ENCODE data around the gene DNAI2. TPM values are rescaled to one million over a fixed set of nuclear protein-coding genes. Genes with fewer than 3 reads are reported as not detected.

Gene DNAI2
- total and polyA plus RNA-seq, 12 donors = 0.06 to 0.26 (median 0.14) TPM; not detected in 9

- no peak for DNase-seq
- no peak overlapping the region for H3K4me3 ChIP-seq
- no peaks in the 10 kb centered on the region for H3K4me1 ChIP-seq (replicated peaks in 1 of 2)
- H3K27me3 ChIP-seq = peaks cover 74% of the 10 kb centered on the region
- no peaks in the 10 kb centered on the region for H3K9me3 ChIP-seq (replicated peaks in 1 of 3)
- H3K36me3 ChIP-seq (replicated peaks in 1 of 2) = no peaks in the 10 kb centered on the region
- 55 to 75% (median 71%) methylated on average over 9 of the region's 9 CpGs for WGBS, 4 donors
- TF ChIP-seq POLR2A (IDR thresholded peaks at IDR 0.05) (no peak), CTCF (IDR thresholded peaks at IDR 0.05) (no peak)
- no peak overlapping the region for H3K27ac ChIP-seq
- intact Hi-C loops (cut with DNase I) = loop anchor here (5.0 to 10.0 kb wide), 2 partner anchors 54 to 156 kb away; partner anchors contain the start of gene RPL38 (in 1 of the 2)
These were observed 84.7 kb downstream of the DNAI2 start for GRCh38 chr17:74358697-74359096.

- Histone ChIP-seq H3K9me3 (replicated peaks in 1 of 3) (no peaks in the 10 kb centered on the region), H3K27me3 (peaks cover 63% of the 10 kb centered on the region), H3K4me1 (replicated peaks in 1 of 2) (no peaks in the 10 kb centered on the region), H3K4me3 (no peak overlapping the region), H3K36me3 (replicated peaks in 1 of 2) (no peaks in the 10 kb centered on the region), H3K27ac (no peak overlapping the region)
- no peak for TF ChIP-seq POLR2A (IDR thresholded peaks at IDR 0.05)
- no peak for TF ChIP-seq CTCF (IDR thresholded peaks at IDR 0.05)
- WGBS, 4 donors = 87 to 91% (median 90%) methylated on average over 13 to 22 of the region's 22 CpGs
- no peak for DNase-seq
- intact Hi-C loops (cut with DNase I) = loop anchor here (5.0 to 10.0 kb wide), 4 partner anchors 55 to 158 kb away; partner anchors contain the start of genes RPL38 (in 1 of the 2) and TTYH2 (in 1 of the 2)
These were observed 85.9 kb downstream of the DNAI2 start for GRCh38 chr17:74359916-74360315.

- 36 to 59% (median 52%) methylated on average over 5 to 7 of the region's 7 CpGs for WGBS, 4 donors
- peaks cover 53% of the 10 kb centered on the region for H3K27me3 ChIP-seq
- H3K36me3 ChIP-seq (replicated peaks in 1 of 2) = no peaks in the 10 kb centered on the region
- intact Hi-C loops (cut with DNase I) = loop anchor here (5.0 to 10.0 kb wide), 2 partner anchors 59 to 146 kb away; partner anchors contain the start of gene TTYH2 (in 1 of the 2)
- H3K4me1 ChIP-seq (replicated peaks in 1 of 2) = no peaks in the 10 kb centered on the region
- no peaks in the 10 kb centered on the region for H3K9me3 ChIP-seq (replicated peaks in 1 of 3)
- H3K4me3 ChIP-seq = no peak overlapping the region
- no peak for DNase-seq
- TF ChIP-seq CTCF (IDR thresholded peaks at IDR 0.05) (no peak), POLR2A (IDR thresholded peaks at IDR 0.05) (no peak)
- H3K27ac ChIP-seq = no peak overlapping the region
These were observed 86.8 kb downstream of the DNAI2 start for GRCh38 chr17:74360899-74361229.

GRCh38 chr17:74361230-74362068 lies 87.4 kb downstream of the DNAI2 start, which contains the start of gene BTBD17:
TSS of gene BTBD17 (minus strand) at chr17:74361868. CDS start at chr17:74361819, 49 bp downstream.
- H3K27ac ChIP-seq = peak within 1 kb of the TSS in 1 of 5 donors; percentile 26
- H3K9me3 ChIP-seq (replicated peaks in 1 of 3) = no peaks in the 10 kb centered on the region
- H3K4me3 ChIP-seq = no peak within 1 kb of the TSS
- no peaks in the 10 kb centered on the region for H3K36me3 ChIP-seq (replicated peaks in 1 of 2)
- peak; percentile 52 to 81 (median 69) for TF ChIP-seq CTCF (IDR thresholded peaks at IDR 0.05)
- TF ChIP-seq POLR2A (IDR thresholded peaks at IDR 0.05) = no peak
- 25 to 41% (median 26%) methylated on average over 15 to 28 of the region's 28 CpGs for WGBS, 4 donors
- H3K4me1 ChIP-seq (replicated peaks in 1 of 2) = no peaks in the 10 kb centered on the region
- peaks cover 48% of the 10 kb centered on the region for H3K27me3 ChIP-seq
- intact Hi-C loops (cut with DNase I) = loop anchor here (5.0 to 10.0 kb wide), 2 partner anchors 59 to 147 kb away; partner anchors contain the start of gene TTYH2 (in 1 of the 2)
- DNase-seq = peak; percentile 51 to 77 (median 68)
